Lower lobe of right lung (tissue), 2 donors: ENCODE measurements around the gene TREML2. TPM values are rescaled to one million over a fixed set of nuclear protein-coding genes. Genes with fewer than 3 reads are reported as not detected.

Source experiments
- ATAC-seq, 2 donors: fragments of 200-7000 bp; cut with Tn5 transposase; one replicate each; pipeline ENCODE4 v1.9.1; 2020 to 2022; ENCODE audit warnings: mild to moderate bottlenecking in 2 of 2, moderate library complexity in 2 of 2
- DNase-seq: peaks from one replicate; pipeline ENCODE4 v3.0.0-alpha.2; 2020
- H3K27ac ChIP-seq: fragments of 200-600 bp; one replicate; pipeline ENCODE4 v1.8.0; 2022
- H3K27me3 ChIP-seq: fragments of 200-600 bp; one replicate; pipeline ENCODE4 v1.8.0; 2022; ENCODE audit warnings: low read depth
- H3K36me3 ChIP-seq: fragments of 200-600 bp; one replicate; pipeline ENCODE4 v1.8.0; 2022; ENCODE audit warnings: mild to moderate bottlenecking
- H3K4me1 ChIP-seq: fragments of 200-600 bp; one replicate; pipeline ENCODE4 v1.8.0; 2022
- H3K4me3 ChIP-seq: fragments of 200-600 bp; one replicate; pipeline ENCODE4 v1.8.0; 2022; ENCODE audit warnings: mild to moderate bottlenecking
- H3K9me3 ChIP-seq: fragments of 200-600 bp; one replicate; pipeline ENCODE4 v1.8.0; 2022
- intact Hi-C: fragments of 100-400 bp; cut with DNase I; formaldehyde crosslinking; loops from one replicate; pipeline ENCODE4 v1.11.0; 2022
- total RNA-seq: library from RNA; stranded (reverse); fragmentation: NEBNext Ultra II Directional; extraction: Animal tissue kit (Norgen Biotek cat#: 25700); gene quantifications from one replicate; pipeline ENCODE4 v1.2.1, GENCODE V29; 2021
- TF ChIP-seq, protein P1 (sequence below): fragments of 200-600 bp; IDR thresholded peaks from one replicate; pipeline ENCODE4 v1.8.0; 2022; ENCODE audit warnings: antibody characterized with exemption, mild to moderate bottlenecking
- donor health status: DM: no; HTN: yes; CAD: no; lungs with severe emphysema.

TREML2 gene
- total RNA-seq, 1 donor from 2014 or later: 1.4 TPM

GRCh38 chr6:41179163-41179562 is 21.8 kb downstream of the TREML2 start:
- H3K27me3 ChIP-seq: peaks cover 25% of the 10 kb centered on the region
- no peak overlapping the region for H3K27ac ChIP-seq
- ATAC-seq (no peak), DNase-seq (no peak)
- no peaks in the 10 kb centered on the region for H3K36me3 ChIP-seq
- no peaks in the 10 kb centered on the region for H3K9me3 ChIP-seq
- TF ChIP-seq, protein P1, sequence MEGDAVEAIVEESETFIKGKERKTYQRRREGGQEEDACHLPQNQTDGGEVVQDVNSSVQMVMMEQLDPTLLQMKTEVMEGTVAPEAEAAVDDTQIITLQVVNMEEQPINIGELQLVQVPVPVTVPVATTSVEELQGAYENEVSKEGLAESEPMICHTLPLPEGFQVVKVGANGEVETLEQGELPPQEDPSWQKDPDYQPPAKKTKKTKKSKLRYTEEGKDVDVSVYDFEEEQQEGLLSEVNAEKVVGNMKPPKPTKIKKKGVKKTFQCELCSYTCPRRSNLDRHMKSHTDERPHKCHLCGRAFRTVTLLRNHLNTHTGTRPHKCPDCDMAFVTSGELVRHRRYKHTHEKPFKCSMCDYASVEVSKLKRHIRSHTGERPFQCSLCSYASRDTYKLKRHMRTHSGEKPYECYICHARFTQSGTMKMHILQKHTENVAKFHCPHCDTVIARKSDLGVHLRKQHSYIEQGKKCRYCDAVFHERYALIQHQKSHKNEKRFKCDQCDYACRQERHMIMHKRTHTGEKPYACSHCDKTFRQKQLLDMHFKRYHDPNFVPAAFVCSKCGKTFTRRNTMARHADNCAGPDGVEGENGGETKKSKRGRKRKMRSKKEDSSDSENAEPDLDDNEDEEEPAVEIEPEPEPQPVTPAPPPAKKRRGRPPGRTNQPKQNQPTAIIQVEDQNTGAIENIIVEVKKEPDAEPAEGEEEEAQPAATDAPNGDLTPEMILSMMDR: no peak
- intact Hi-C loops: no loop called here
- H3K4me1 ChIP-seq: peaks cover 8% of the 10 kb centered on the region
- no peak overlapping the region for H3K4me3 ChIP-seq

GRCh38 chr6:41177695-41178094 is 23.3 kb downstream of the TREML2 start:
- intact Hi-C loops: no loop called here
- TF ChIP-seq, protein P1: no peak
- ATAC-seq: no peak

GRCh38 chr6:41177287-41177686 is 23.7 kb downstream of the TREML2 start:
- TF ChIP-seq, protein P1: no peak
- H3K36me3 ChIP-seq: no peaks in the 10 kb centered on the region
- DNase-seq (no peak), ATAC-seq (no peak)
- H3K27me3 ChIP-seq: peaks cover 25% of the 10 kb centered on the region
- no peak overlapping the region for H3K4me3 ChIP-seq
- H3K4me1 ChIP-seq: peaks cover 6% of the 10 kb centered on the region
- H3K27ac ChIP-seq: no peak overlapping the region
- intact Hi-C loops: no loop called here
- H3K9me3 ChIP-seq: no peaks in the 10 kb centered on the region

More at GRCh38 chr6:41177695-41178094, 23.3 kb downstream of the TREML2 start:
- Histone ChIP-seq H3K27ac (no peak overlapping the region), H3K4me1 (peaks cover 8% of the 10 kb centered on the region), H3K36me3 (no peaks in the 10 kb centered on the region), H3K27me3 (peaks cover 25% of the 10 kb centered on the region), H3K9me3 (no peaks in the 10 kb centered on the region), H3K4me3 (no peak overlapping the region)
- DNase-seq: no peak

DNA sequence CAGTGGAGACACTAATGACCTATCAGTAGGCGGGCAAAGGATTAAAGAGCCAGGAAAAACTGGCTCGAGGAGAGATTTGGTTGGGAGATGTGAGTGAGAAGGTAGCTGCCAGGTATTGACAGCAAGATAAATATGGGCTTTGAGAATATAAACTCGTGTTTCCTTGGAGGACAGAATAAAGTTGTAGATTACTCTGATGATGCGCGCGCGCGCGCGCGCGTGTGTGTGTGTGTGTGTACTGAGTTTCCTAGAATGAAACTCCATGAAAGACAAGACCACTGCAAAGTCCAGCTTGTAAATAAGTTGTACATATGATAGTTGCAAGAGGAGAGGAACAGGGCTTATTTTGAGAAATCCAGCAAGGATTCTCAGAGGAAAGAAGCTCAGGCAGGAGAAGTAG is 24.8 kb downstream of the TREML2 start:
- Histone ChIP-seq H3K4me1 (no peaks in the 10 kb centered on the region), H3K27ac (no peak overlapping the region), H3K9me3 (no peaks in the 10 kb centered on the region), H3K27me3 (peaks cover 22% of the 10 kb centered on the region), H3K36me3 (no peaks in the 10 kb centered on the region), H3K4me3 (no peak overlapping the region)
- intact Hi-C loops: no loop called here
- no peak for DNase-seq
- no peak for ATAC-seq
- TF ChIP-seq, protein P1: no peak

DNA sequence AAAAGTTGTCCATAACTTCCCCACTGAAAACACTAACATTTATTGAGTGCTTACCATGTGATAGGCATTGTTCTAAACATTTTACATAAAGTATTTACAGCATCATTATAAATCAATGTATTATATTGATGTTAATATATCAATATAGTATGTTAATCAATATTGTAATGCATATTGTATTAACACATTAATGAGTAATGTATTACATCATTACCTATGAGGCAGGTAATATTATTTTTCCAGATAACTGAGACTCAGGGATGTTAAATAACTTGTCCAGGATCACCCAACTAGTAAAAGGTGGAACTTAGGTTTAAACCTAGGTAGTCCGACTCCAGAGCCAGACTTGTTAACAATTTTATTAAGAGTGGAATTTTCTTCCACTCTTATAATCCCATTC is 25.9 kb downstream of the TREML2 start:
- DNase-seq (no peak), ATAC-seq (no peak)
- H3K9me3 ChIP-seq: no peaks in the 10 kb centered on the region
- TF ChIP-seq, protein P1: no peak
- no peak overlapping the region for H3K4me3 ChIP-seq
- no peaks in the 10 kb centered on the region for H3K36me3 ChIP-seq
- H3K27me3 ChIP-seq: peaks cover 11% of the 10 kb centered on the region
- H3K27ac ChIP-seq: no peak overlapping the region
- H3K4me1 ChIP-seq: no peaks in the 10 kb centered on the region
- intact Hi-C loops: no loop called here

- Histone ChIP-seq H3K4me1 (no peaks in the 10 kb centered on the region), H3K4me3 (no peak overlapping the region), H3K27me3 (peaks cover 10% of the 10 kb centered on the region), H3K9me3 (no peaks in the 10 kb centered on the region), H3K27ac (no peak overlapping the region), H3K36me3 (no peaks in the 10 kb centered on the region)
- TF ChIP-seq, protein P1: no peak
- intact Hi-C loops: no loop called here
- ATAC-seq (no peak), DNase-seq (no peak)
These were observed 26.3 kb downstream of the TREML2 start for GRCh38 chr6:41174610-41175009.
